Panc1 (cell line): ENCODE data around the gene FN3K. TPM values are rescaled to one million over a fixed set of nuclear protein-coding genes. Genes with fewer than 3 reads are reported as not detected.

Experiments used
- ATAC-seq: fragments of 200-7000 bp; cut with Tn5 transposase; 2 replicates; pipeline ENCODE4 v1.9.1; 2020; ENCODE audit warnings: mild to moderate bottlenecking, moderate library complexity
- BruUV-seq: library from RNA; stranded (reverse); fragments of 400-500 nt; replicated peaks from 2 replicates; lab custom pipeline; 2021; lab: Mats Ljungman, UMichigan
- CTCF ChIA-PET: fragments of 300-600 bp; sonication (Branson Sonifier 250); formaldehyde crosslinking; loops from one replicate; lab custom pipeline; 2022; ENCODE audit warnings: antibody characterized with exemption; lab: Charles Lee
- POLR2A ChIA-PET: fragments of 300-600 bp; sonication (Branson Sonifier 250); formaldehyde crosslinking; loops from one replicate; lab custom pipeline; 2022; ENCODE audit warnings: antibody characterized with exemption; lab: Charles Lee
- DNase-seq: peaks from one replicate; pipeline ENCODE4 v3.0.0-alpha.2; 2010; ENCODE audit warnings: low read depth, low spot score
- H3K27ac ChIP-seq: 2 replicates; pipeline ENCODE4 v1.5.1; 2011; ENCODE audit warnings: mild to moderate bottlenecking, low read length, inconsistent platforms
- H3K27me3 ChIP-seq: fragments of 200-500 bp; sonication (Bioruptor generic); 2 replicates; pipeline ENCODE4 v1.6.0; 2014; ENCODE audit warnings: low read length, inconsistent platforms; ENCODE audit not compliant: control insufficient read depth, insufficient read depth
- H3K36me3 ChIP-seq: fragments of 200-500 bp; sonication (Bioruptor generic); 2 replicates; pipeline ENCODE4 v1.5.1; 2014; ENCODE audit warnings: inconsistent platforms, mild to moderate bottlenecking, low read length, moderate library complexity; ENCODE audit not compliant: control insufficient read depth, insufficient read depth
- H3K4me1 ChIP-seq: 2 replicates; pipeline ENCODE4 v1.5.1; 2011; ENCODE audit warnings: inconsistent platforms, mild to moderate bottlenecking, low read length, moderate library complexity; ENCODE audit not compliant: control insufficient read depth, insufficient read depth
- H3K4me3 ChIP-seq, 2 experiments: 2 replicates each; pipeline ENCODE4 v1.5.1; 2011 to 2012; ENCODE audit warnings: low read depth in 2 of 2, low read length in 2 of 2, mild to moderate bottlenecking in 2 of 2, inconsistent platforms in 1 of 2, moderate library complexity in 1 of 2
- H3K9me3 ChIP-seq: fragments of 200-500 bp; sonication (Bioruptor generic); 2 replicates; pipeline ENCODE4 v1.5.1; 2014; ENCODE audit warnings: low read depth, mild to moderate bottlenecking, inconsistent platforms, low read length, moderate library complexity; ENCODE audit not compliant: control insufficient read depth, insufficient read depth
- CTCF ChIP-seq: fragments of 450-650 bp; IDR thresholded peaks from 2 replicates; pipeline ENCODE4 v1.5.1; 2017; ENCODE audit warnings: mild to moderate bottlenecking
- POLR2AphosphoS5 ChIP-seq: IDR thresholded peaks from 2 replicates; pipeline ENCODE4 v1.6.1; 2012; ENCODE audit warnings: mild to moderate bottlenecking, low read depth, low read length, moderate library complexity
- REST ChIP-seq, 2 experiments: IDR thresholded peaks; 2 replicates each; pipeline ENCODE4 v1.6.1; 2011 to 2012; ENCODE audit warnings: low read depth in 2 of 2, control low read depth in 1 of 2, low read length in 1 of 2, mild to moderate bottlenecking in 1 of 2, moderate library complexity in 1 of 2; ENCODE audit not compliant: insufficient read depth in 1 of 2
- SIN3A ChIP-seq: IDR thresholded peaks from 2 replicates; pipeline ENCODE4 v1.6.1; 2012; ENCODE audit warnings: low read depth, mild to moderate bottlenecking, low read length, moderate library complexity, borderline replicate concordance; ENCODE audit not compliant: insufficient read depth
- TCF7L2 ChIP-seq: IDR thresholded peaks from 2 replicates; pipeline ENCODE4 v1.6.1; 2011; ENCODE audit warnings: mild to moderate bottlenecking, low read depth, low read length, inconsistent platforms
- in situ Hi-C: cut with HindIII; loops from 2 replicates; pipeline ENCODE4 v1.10.0; 2016; ENCODE audit warnings: low sequenced_read_pairs, low pct_unique_long_range_greater_than_20kb
- intact Hi-C: fragments of 100-400 bp; cut with micrococcal nuclease; formaldehyde crosslinking; loops from one replicate; pipeline ENCODE4 v1.10.0; 2022; ENCODE audit not compliant: unreplicated experiment
- total RNA-seq: library from RNA; stranded (reverse); gene quantifications from one replicate; pipeline ENCODE4 v1.2.1, GENCODE V29; 2021; ENCODE audit not compliant: unreplicated experiment

The FN3K gene
- total RNA-seq, 1 experiment from 2014 or later: 34.8 TPM

- CTCF ChIA-PET: no interaction called here
- ATAC-seq (no peak), DNase-seq (no peak)
- H3K4me1 ChIP-seq: no peaks in the 10 kb centered on the region
- no peak overlapping the region for H3K27ac ChIP-seq
- no peak overlapping the region for H3K4me3 ChIP-seq
- no peaks in the 10 kb centered on the region for H3K36me3 ChIP-seq
- BruUV-seq: no TSS peak
- in situ Hi-C loops: no loop called here
- POLR2A ChIA-PET: no interaction called here
- H3K9me3 ChIP-seq: no peaks in the 10 kb centered on the region
- TF ChIP-seq TCF7L2 (no peak), REST (IDR thresholded peaks at IDR 0.05; ENCODE audit: insufficient read depth in 1 of 2, low read depth in 2 of 2, low read length in 1 of 2) (no peak), CTCF (no peak), POLR2AphosphoS5 (no peak), SIN3A (no peak)
- intact Hi-C loops: no loop called here
- H3K27me3 ChIP-seq: no peaks in the 10 kb centered on the region
These were observed 46.3 kb upstream of the FN3K start for GRCh38 chr17:82689077-82689476.

GRCh38 chr17:82690786-82691489 is 44.5 kb upstream of the FN3K start:
- Histone ChIP-seq H3K27ac (no peak overlapping the region), H3K4me3 (no peak overlapping the region), H3K36me3 (no peaks in the 10 kb centered on the region), H3K9me3 (no peaks in the 10 kb centered on the region), H3K27me3 (no peaks in the 10 kb centered on the region), H3K4me1 (no peaks in the 10 kb centered on the region)
- TF ChIP-seq CTCF (no peak), REST (IDR thresholded peaks at IDR 0.05; ENCODE audit: insufficient read depth in 1 of 2, low read depth in 2 of 2, low read length in 1 of 2) (no peak), SIN3A (no peak), POLR2AphosphoS5 (no peak), TCF7L2 (no peak)
- in situ Hi-C loops (no loop called here), intact Hi-C loops (no loop called here)
- BruUV-seq: no TSS peak
- no peak for ATAC-seq
- ChIA-PET POLR2A (no interaction called here), CTCF (no interaction called here)
- no peak for DNase-seq
